Adipocyte (in vitro differentiated cells): ENCODE results near the gene PROC.

Source experiments
- DNase-seq: peaks from one replicate; pipeline ENCODE4 v3.0.0-alpha.2; 2015; ENCODE audit warnings: low read depth
- H3K27me3 ChIP-seq: replicated peaks from 2 replicates; pipeline ENCODE4 v1.7.0; 2013; ENCODE audit warnings: mild to moderate bottlenecking, low read length, moderate library complexity; ENCODE audit not compliant: control insufficient read depth, insufficient read depth
- H3K36me3 ChIP-seq: 2 replicates; pipeline ENCODE4 v1.7.0; 2013; ENCODE audit warnings: low read length, mild to moderate bottlenecking, moderate library complexity; ENCODE audit not compliant: control insufficient read depth, insufficient read depth, severe bottlenecking
- H3K4me1 ChIP-seq: 2 replicates; pipeline ENCODE4 v1.7.0; 2013; ENCODE audit warnings: mild to moderate bottlenecking, low read length, moderate library complexity; ENCODE audit not compliant: control insufficient read depth, insufficient read depth
- H3K4me3 ChIP-seq: 2 replicates; pipeline ENCODE4 v1.7.0; 2013; ENCODE audit warnings: mild to moderate bottlenecking, low read length, moderate library complexity
- H3K9ac ChIP-seq: 2 replicates; pipeline ENCODE4 v1.7.0; 2013; ENCODE audit warnings: mild to moderate bottlenecking, low read length, moderate library complexity
- H3K9me3 ChIP-seq: 2 replicates; pipeline ENCODE4 v1.7.0; 2013; ENCODE audit warnings: mild to moderate bottlenecking, low read length, moderate library complexity; ENCODE audit not compliant: control insufficient read depth

Gene PROC

DNA sequence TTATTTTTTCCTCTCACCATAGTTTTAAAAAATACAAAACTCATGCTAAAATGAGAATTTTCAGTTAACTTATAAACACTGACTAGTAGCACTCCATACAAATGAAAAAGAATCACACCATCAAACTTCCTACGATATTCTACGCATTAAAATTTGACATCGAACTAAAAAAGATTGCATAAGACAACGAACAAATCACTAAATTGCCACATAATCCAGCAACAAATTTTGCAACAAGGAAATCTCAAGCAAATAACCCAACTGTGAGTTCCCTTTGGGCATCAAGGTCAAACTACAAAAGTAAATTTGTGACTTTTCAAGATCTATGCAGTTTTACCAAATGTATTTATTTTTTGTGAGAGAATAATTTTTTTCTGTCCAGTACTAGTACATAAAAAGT is 32.0 kb upstream of the PROC start:
- Histone ChIP-seq H3K9me3 (no peaks in the 10 kb centered on the region), H3K27me3 (no peaks in the 10 kb centered on the region), H3K36me3 (no peaks in the 10 kb centered on the region), H3K4me1 (peaks cover 54% of the 10 kb centered on the region), H3K9ac (peak overlapping the region; percentile 98), H3K4me3 (peak overlapping the region; percentile 85)
- DNase-seq, result peak; percentile 58

DNA sequence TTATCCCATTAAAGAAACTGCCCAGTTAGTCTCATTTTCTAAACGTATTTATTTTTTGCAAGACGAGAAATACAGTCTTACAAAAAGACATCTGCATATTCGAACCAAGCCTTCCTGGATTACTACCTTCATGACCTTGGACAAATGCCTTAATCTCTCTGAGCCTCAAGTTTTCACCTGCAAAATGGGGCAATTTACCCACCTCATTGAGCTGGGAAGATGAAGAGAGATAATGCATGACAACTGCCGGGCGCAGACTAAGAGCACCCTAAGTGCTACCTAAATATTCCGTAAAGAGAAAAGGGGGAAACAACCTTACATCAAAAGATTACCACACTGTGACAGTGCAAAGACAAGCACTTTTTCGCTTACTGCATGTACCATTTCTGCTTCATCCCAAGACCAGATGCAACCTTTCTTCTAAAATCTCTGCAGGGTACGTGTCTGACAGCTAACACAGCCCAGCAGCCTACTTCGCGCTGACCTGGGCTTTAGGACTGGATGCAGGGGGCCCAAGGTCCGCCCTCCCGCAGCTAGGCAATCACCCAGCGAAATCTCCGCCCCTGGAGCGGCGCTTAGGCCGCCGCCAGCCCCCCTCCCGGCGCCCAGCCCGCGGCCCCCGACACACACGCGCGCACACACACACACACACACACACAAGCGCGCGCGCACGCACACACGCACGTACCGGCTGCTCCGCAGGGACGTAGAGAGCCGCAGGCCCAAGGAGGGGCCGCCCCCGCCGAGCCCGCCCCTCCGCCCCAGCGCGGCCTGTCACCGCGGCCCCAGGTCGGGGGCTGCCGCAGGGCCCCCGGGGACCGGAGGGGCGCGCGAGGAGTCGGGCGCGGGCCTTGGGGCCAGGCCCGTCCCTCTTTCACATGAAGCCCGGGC is 31.2 kb upstream of the PROC start:
- peak; percentile 92 for DNase-seq
- no peaks in the 10 kb centered on the region for H3K9me3 ChIP-seq
- H3K4me3 ChIP-seq, result peak overlapping the region; percentile 85
- peaks cover 48% of the 10 kb centered on the region for H3K4me1 ChIP-seq
- H3K9ac ChIP-seq, result peak overlapping the region; percentile 98
- H3K36me3 ChIP-seq, result no peaks in the 10 kb centered on the region
- H3K27me3 ChIP-seq, result no peaks in the 10 kb centered on the region

GRCh38 chr2:127387655-127388422 is 30.4 kb upstream of the PROC start, which contains the start of gene MAP3K2:
TSS of gene MAP3K2 (minus strand) at chr2:127387975. CDS start at chr2:127343129, 44,846 bp downstream.
- peak; percentile 97 for DNase-seq
- H3K4me1 ChIP-seq, result peaks cover 49% of the 10 kb centered on the region
- H3K9ac ChIP-seq, result peak within 1 kb of the TSS; percentile 98
- peak within 1 kb of the TSS; percentile 85 for H3K4me3 ChIP-seq
- H3K27me3 ChIP-seq, result no peaks in the 10 kb centered on the region
- H3K36me3 ChIP-seq, result no peaks in the 10 kb centered on the region
- no peaks in the 10 kb centered on the region for H3K9me3 ChIP-seq

- peak overlapping the region; percentile 98 for H3K9ac ChIP-seq
- no peaks in the 10 kb centered on the region for H3K27me3 ChIP-seq
- no peak for DNase-seq
Observed at GRCh38 chr2:127388423-127389164, 29.6 kb upstream of the PROC start.

DNA sequence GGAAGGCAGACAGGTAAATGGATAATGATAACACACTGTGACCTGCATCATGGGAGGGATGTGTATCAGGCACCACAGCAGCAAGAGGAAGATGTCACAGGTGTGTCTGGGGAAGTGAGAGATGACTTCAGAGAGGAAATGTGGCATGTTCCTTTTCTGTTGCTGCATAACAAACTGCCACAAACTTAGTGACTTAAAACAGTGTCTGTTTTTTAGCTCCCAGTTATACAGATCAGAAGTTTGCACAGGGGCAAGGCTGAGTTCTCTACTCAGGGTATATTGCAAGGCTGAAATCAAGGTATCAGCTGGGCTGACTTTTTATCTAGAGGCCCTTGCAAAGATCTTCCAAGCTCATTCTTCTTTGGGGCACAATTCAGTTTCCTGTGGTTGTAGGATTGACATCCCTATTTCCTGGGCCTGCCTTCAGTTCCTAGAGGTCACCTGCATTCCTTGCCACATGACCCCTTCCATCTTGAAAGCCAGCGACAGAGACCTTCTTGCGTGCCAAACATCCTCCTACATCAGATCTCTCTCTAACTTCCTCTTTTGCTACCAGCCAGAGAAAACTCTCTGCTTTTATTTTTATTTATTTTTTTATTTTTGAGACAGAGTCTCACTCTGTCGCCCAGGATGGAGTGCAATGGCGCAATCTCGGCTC is 28.3 kb upstream of the PROC start:
- peaks cover 34% of the 10 kb centered on the region for H3K4me1 ChIP-seq
- no peak for DNase-seq
- H3K9ac ChIP-seq, result no peak overlapping the region
- H3K27me3 ChIP-seq, result no peaks in the 10 kb centered on the region
- H3K9me3 ChIP-seq, result no peaks in the 10 kb centered on the region
- no peaks in the 10 kb centered on the region for H3K36me3 ChIP-seq
- H3K4me3 ChIP-seq, result no peak overlapping the region

More at GRCh38 chr2:127388423-127389164, 29.6 kb upstream of the PROC start:
- Histone ChIP-seq H3K4me1 (peaks cover 43% of the 10 kb centered on the region), H3K9me3 (no peaks in the 10 kb centered on the region), H3K36me3 (no peaks in the 10 kb centered on the region), H3K4me3 (peak overlapping the region; percentile 84)

DNA sequence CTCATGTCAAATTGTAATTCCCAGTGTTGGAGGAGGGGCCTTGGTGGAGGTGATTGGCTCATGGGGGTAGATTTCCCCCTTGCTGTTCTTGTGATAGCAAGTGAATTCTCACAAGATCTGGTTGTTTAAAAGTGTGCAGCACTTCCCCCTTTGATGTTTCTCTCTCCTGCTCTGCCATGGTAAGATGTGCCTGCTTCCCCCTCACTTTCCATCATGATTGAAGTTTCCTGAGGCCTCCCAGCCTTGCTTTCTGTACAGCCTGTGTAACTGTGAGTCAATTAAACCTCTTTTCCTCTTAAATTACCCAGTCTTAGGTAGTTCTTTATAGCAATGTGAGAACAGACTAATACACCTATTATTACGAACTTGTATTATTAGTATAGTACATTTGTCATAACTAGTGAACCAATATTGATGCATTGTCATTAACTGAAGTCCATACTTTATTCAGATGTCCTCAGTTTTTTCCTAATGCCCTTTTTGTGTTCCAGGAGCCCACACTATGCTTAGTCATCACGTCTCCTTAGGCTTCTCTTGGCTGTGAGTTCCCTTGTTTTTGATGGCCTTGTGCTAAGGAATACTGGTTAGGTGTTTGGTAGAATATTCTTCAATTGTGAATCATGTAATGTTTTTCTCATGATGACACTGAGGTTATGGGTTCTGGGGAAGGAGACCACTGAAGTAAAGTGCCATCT is 25.9 kb upstream of the PROC start:
- H3K9me3 ChIP-seq, result no peaks in the 10 kb centered on the region
- no peaks in the 10 kb centered on the region for H3K27me3 ChIP-seq
- no peaks in the 10 kb centered on the region for H3K36me3 ChIP-seq
- H3K4me1 ChIP-seq, result peaks cover 22% of the 10 kb centered on the region
- no peak for DNase-seq
- no peak overlapping the region for H3K4me3 ChIP-seq
- H3K9ac ChIP-seq, result no peak overlapping the region

GRCh38 chr2:127392828-127393578 is 25.2 kb upstream of the PROC start:
- DNase-seq, result no peak
- Histone ChIP-seq H3K36me3 (no peaks in the 10 kb centered on the region), H3K4me3 (no peak overlapping the region), H3K4me1 (peaks cover 26% of the 10 kb centered on the region), H3K9ac (no peak overlapping the region), H3K9me3 (no peaks in the 10 kb centered on the region), H3K27me3 (no peaks in the 10 kb centered on the region)

DNA sequence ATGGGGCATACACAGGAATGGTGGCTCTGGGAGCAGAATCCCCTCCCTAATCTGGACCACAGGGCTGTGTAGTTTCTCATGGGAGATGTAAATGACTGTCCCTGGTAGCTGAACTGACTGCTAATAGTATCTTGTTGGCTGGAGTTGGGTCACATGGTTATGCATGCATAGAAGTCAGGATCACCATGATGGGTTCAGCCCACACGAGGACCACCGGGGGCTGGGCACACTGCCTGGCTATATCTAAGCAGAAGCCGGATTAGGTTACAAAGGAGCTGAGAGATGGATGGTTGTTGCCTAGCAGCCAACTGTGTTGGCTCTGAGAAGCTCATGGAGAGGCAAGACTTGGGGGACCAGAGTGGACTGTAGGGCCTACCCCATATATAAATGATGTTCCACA is 23.7 kb upstream of the PROC start:
- no peak for DNase-seq
- H3K27me3 ChIP-seq, result no peaks in the 10 kb centered on the region
- H3K4me1 ChIP-seq, result peaks cover 27% of the 10 kb centered on the region
- H3K9me3 ChIP-seq, result no peaks in the 10 kb centered on the region
- no peak overlapping the region for H3K4me3 ChIP-seq
- no peaks in the 10 kb centered on the region for H3K36me3 ChIP-seq
- no peak overlapping the region for H3K9ac ChIP-seq

GRCh38 chr2:127397568-127398238 is 20.5 kb upstream of the PROC start:
- no peak for DNase-seq

More at GRCh38 chr2:127397568-127398238, 20.5 kb upstream of the PROC start:
- H3K9ac ChIP-seq, result peak overlapping the region; percentile 4
- no peak overlapping the region for H3K4me3 ChIP-seq
- no peaks in the 10 kb centered on the region for H3K36me3 ChIP-seq
- H3K4me1 ChIP-seq, result peaks cover 28% of the 10 kb centered on the region
- peaks cover 3% of the 10 kb centered on the region for H3K27me3 ChIP-seq
- H3K9me3 ChIP-seq, result no peaks in the 10 kb centered on the region
